Limb (tissue), 2 donors: ENCODE data around the gene BLACAT1.

Source experiments
- DNase-seq, 2 donors: peaks; one replicate each; pipeline ENCODE4 v3.0.0-alpha.2; 2016; ENCODE audit errors: extremely low spot score in 2 of 2

Gene BLACAT1

DNA sequence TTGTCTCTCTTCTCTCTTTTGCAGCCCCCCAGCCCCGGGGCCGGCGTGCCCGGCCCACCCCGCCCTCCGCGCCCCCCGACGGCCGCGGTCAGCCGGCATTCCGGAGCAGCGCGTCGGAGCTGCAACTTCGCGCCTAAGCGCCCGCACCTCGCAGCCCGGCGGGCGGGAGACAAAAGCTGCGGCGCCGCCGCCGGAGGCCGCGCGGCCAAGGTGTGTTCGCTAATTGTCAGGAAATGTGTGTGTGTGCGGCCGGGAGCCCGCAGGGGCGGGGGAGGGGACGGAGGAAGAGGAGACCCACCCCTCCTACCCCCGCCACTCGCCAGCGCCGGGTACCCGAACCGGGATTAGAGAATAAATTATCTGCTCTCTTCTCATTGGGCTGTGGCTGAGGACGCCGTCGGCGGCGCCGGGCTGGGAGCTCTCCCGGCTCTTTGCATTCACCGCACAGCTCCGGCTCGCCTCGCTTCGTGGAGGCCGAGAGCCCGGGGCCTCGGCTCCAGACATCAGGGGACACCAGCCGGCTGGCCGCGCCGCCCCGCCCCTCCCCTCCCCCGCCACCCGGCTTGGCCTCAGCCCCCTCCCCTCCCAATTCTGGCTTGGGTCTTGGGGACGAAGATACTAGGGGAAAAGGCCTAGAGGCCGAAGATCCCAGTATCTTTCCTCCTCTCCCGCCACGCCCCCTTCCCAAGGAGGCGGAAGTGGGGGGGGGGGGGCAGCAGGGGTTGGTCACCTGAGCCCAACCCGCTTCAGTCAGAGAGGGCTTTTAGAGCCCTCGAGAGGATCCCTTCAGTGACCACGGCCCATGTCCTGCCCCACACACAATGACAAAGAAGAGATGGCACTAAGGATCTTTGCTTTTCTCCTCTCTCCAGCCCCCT is 1.3 kb upstream of the BLACAT1 start:
- DNase-seq: peak in 1 of 2 donors; percentile 77

- DNase-seq: no peak
Measured at GRCh38 chr1:205456383-205456867, 580 bp upstream of the BLACAT1 start.

GRCh38 chr1:205454903-205455335 is 926 bp downstream of the BLACAT1 start:
- DNase-seq: no peak

- no peak for DNase-seq
Measured at GRCh38 chr1:205453466-205453865, 2.4 kb downstream of the BLACAT1 start.

- DNase-seq: no peak
Measured at GRCh38 chr1:205452933-205453332, 2.9 kb downstream of the BLACAT1 start.

DNA sequence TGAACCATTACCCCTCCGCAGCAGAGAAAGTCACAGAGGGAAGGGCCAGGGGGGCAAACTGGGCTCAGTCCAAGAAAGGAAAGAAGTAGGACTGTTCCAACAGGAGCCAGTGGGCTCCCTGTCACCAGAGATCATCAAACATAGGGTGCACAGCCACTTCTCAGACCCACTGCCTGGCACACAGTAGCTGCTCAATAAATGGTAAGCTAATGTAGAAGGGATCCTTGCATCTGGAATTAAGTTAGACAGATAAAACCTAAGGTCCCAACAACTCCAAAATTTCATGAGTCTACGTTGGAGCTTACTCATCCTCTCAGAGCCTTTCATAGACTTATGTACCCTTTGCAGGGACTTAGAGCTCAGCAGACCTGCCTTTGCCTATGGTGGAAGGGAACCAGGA is 3.5 kb downstream of the BLACAT1 start:
- DNase-seq: no peak

- no peak for DNase-seq
Measured at GRCh38 chr1:205451759-205452164, 4.1 kb downstream of the BLACAT1 start.

DNA sequence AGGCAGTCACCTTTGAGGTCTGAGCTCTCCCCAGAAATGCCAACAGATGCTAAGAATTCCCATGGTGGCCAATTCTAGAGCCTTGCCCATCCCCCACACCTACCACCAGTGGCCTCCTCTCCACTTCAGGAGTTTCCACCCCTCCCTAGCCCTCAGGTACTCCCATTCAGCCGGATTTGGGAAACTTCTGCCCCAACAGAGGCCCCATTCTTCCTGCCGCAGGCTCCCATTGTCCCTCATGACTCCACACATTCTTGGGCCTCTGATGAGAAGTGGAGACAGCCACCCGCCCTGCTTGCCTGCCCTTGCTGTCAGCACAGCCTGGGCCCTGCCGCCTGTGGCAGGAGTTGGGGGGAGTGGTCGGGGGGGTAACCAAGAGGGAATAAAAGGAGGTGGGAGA is 4.6 kb downstream of the BLACAT1 start:
- no peak for DNase-seq

DNA sequence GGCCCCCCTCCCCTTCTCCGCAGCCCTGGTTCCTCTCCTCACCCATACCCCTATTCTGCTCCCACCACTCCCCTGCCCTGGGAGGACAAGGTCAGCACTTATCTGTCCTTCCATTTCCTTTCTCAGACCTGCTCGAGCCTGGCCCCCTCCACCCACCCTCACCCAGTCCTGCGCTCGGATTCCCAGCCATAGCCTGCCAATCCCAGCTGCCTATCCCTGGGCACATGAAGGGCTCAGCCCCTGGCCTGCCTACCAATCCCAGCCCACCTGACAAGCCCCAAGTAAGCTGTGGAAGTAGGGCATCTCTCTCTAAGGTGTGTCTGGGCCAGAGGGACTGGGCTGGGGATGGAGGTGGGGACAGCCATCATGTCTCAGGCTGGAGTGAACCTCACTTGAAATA is 5.4 kb downstream of the BLACAT1 start:
- DNase-seq: no peak

- DNase-seq: peak in 1 of 2 donors; percentile 75
Measured at GRCh38 chr1:205449750-205450443, 5.9 kb downstream of the BLACAT1 start.

DNA sequence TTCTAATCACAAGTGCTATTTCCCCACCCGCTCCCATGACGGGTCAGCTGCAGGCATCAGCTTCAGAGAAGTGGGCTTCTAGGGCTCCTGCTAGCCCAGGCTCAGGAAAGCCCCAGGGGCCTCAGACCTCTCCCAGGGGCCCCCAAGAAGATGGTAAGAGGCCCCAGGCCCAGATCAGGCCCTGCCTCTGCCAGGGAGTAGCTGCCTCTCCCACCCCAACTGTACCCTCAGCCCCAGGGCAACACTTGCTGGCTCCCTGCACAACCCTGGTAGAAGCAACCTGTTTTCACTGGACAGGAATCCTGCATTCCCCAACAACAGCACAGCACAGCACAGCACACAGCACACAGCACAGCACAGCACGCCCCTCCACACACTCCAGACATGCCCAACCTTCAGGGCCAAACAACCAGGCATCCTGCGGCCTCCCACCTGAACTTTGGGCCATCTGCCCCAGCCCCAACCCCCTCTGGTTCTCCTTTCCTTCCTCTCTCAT is 6.5 kb downstream of the BLACAT1 start:
- no peak for DNase-seq

GRCh38 chr1:205448540-205449253 is 7.1 kb downstream of the BLACAT1 start:
- no peak for DNase-seq

DNA sequence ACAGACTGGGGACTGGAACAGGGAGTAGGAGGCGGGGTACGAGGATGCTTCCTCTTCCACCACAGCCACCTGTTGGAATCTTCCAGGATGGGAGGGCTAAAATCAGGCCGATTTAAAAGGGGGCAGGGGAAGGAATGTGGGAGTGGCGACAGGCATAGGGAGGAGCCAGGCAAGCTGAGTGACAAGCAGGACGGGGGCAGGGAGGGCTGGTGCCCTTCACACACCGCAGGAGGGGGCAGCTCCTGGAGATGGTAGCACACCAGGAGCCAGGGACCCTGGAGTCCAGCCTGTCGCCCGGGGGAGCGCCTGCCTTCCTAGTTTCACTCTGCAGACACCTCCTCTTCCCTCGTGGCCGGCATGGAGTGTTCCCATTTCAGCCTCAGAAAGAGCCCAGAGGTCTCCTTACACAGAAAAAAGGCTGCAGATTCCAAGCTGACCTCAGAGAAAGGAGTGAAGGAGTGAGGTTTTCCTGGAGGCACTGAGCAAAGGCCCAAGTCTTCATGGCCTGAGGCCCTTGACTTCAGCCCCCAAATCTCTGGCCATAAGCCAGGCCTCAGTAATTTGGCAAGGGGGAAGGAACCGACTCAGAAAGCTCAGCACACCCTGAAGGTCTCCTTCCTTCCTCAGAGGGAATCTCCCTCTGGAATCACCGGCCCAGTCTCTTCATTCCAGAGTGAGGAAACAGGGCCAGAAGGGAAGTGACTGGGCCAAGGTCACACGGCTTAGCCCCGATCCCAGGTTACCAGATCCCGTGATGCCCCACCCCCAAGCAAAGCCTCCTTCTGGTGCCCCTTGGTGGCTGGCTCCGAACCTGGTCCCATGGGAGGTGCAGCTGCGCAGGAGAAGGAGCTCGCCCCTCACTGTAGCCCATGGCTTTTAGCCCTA is 8.1 kb downstream of the BLACAT1 start:
- DNase-seq: no peak

- no peak for DNase-seq
Measured at GRCh38 chr1:205446828-205447227, 9.0 kb downstream of the BLACAT1 start.

GRCh38 chr1:205445646-205445935 is 10.3 kb downstream of the BLACAT1 start:
- DNase-seq: no peak

- DNase-seq: peak; percentile 72 to 75
Measured at GRCh38 chr1:205444931-205445645, 10.8 kb downstream of the BLACAT1 start.

- no peak for DNase-seq
Measured at GRCh38 chr1:205444300-205444930, 11.4 kb downstream of the BLACAT1 start.

DNA sequence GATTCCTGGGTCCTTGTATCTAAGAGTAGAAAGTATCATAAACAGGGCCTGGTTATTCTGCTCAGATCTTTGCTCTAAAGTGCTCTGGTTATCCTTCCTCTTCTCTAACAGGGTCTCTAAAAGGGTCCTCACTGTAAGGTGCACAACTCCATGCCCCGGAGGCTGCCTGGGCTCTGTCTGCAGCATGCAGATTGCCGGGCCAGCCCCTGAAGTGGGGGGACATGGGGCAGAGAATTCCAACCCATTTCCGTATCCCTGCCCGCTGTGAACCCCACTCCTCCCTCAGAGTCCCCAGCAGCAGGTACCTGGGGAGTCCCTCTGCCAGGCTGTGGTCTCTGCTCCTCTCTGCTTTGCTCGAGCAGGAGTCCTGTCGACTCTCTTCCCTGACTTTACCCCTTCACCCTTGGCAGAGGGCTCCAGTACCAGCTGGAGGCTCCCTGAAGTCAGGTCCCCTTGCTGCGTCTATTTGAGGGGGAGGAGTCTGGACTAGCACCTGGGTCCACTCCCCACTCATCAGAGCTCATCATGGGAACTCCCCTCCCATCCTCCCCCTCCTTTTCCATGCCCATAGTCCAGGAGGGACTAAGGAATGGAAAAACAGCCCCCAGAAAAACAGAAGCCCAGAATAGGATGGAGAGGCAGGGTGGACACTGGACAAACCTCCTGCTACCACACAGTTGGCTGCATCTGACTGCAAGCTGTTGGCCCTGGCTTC is 12.1 kb downstream of the BLACAT1 start:
- DNase-seq: no peak

DNA sequence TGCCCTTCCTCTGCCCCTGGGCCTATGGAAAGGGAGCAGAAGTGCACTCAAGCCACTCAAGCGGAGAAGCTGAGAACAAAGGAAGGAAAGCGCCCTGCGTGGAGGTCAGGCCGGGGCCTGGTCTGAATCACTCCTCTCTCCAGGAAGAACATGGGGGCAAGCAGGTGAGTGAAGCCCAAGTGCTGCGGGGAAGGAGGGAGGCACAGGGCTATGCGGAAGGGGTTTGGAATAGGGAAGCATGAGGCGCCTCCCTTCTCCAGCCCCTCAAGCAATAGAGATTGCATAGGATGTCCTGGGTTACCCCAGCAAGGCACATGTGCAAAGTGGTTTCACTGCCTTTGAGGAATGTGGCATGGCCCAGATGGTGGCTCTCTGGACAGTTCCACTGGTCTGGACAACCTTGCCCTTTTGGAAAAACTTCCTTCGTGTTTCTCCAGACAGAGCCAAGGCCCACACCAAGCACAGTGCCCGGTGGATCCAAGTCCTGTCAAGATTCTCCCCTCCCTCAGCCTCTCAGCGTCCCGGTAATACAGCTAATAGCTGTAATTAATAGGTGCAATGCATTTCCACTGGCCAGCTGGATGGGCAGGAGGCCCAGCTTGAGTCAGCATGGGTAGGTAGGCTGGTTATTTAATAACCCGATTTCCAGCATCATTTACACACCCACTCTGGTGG is 13.7 kb downstream of the BLACAT1 start:
- no peak for DNase-seq
